Measurements from ENCODE around the gene MARCHF11. TPM values are rescaled to one million over a fixed set of nuclear protein-coding genes. Genes with fewer than 3 reads are reported as not detected.

Gene MARCHF11
- total and polyA plus RNA-seq, 2 donors (not counting 1 experiment from before 2014, with no cell fraction given) = not detected

- Histone ChIP-seq H4K20me1 (ENCODE audit: control insufficient read depth, insufficient read depth, low read length, poor library complexity, severe bottlenecking) (no peaks in the 10 kb centered on the region), H3K27me3 (replicated peaks in 1 of 4; ENCODE audit: control extremely low read depth in 1 of 4, control insufficient read depth in 3 of 4, insufficient read depth in 4 of 4, low read length in 3 of 4) (no peaks in the 10 kb centered on the region), H3K9me3 (ENCODE audit: control extremely low read depth in 1 of 3, control insufficient read depth in 2 of 3, insufficient read depth in 1 of 3, low read length in 2 of 3) (peaks cover 0 to 2% (median 0%) of the 10 kb centered on the region in 3 donors), H3K27ac (ENCODE audit: low read length in 2 of 2) (no peak overlapping the region), H3K4me1 (ENCODE audit: control insufficient read depth in 2 of 2, insufficient read depth in 2 of 2, low read length in 2 of 2) (no peaks in the 10 kb centered on the region), H2AFZ (ENCODE audit: insufficient read depth, low read depth, low read length, poor library complexity, severe bottlenecking) (no peak overlapping the region), H3K79me2 (ENCODE audit: control insufficient read depth, insufficient read depth, low read length) (no peaks in the 10 kb centered on the region), H3K9ac (ENCODE audit: low read length) (no peak overlapping the region), H3K36me3 (replicated peaks in 1 of 2; ENCODE audit: control extremely low read depth in 1 of 2, control insufficient read depth in 1 of 2, extremely low read depth in 1 of 2, insufficient read depth in 2 of 2, low read length in 1 of 2) (no peaks in the 10 kb centered on the region), H3K4me3 (ENCODE audit: control extremely low read depth in 1 of 5, extremely low read depth in 1 of 5, insufficient read depth in 1 of 5, low read depth in 2 of 5, low read length in 4 of 5) (no peak overlapping the region), H3K4me2 (replicated peaks; ENCODE audit: low read depth, low read length, poor library complexity, severe bottlenecking) (no peak overlapping the region)
- intact Hi-C loops (cut with micrococcal nuclease) = no loop called here
- H3K4me3 Mint-ChIP-seq = no peak overlapping the region
- H3K27me3 Mint-ChIP-seq = no peaks in the 10 kb centered on the region
- H3K9me3 Mint-ChIP-seq (ENCODE audit: insufficient read depth) = peaks cover 6% of the 10 kb centered on the region
- DNase-seq = no peak
- TF ChIP-seq EZH2 (IDR thresholded peaks at IDR 0.05; ENCODE audit: borderline replicate concordance, insufficient read depth, low read depth, low read length, poor library complexity, severe bottlenecking) = no peak
- TF ChIP-seq CTCF (IDR thresholded peaks at IDR 0.05) = no peak
- H3K27ac Mint-ChIP-seq = no peak overlapping the region
- ChIA-PET CTCF (no interaction called here), POLR2A (no interaction called here)
- ATAC-seq (ENCODE audit: low read depth) = no peak
- WGBS (ENCODE audit: insufficient coverage) = 82% methylated on average over 2 of the region's 3 CpGs
- H3K4me1 Mint-ChIP-seq = no peaks in the 10 kb centered on the region
Measured at GRCh38 chr5:16120579-16120978, 59.0 kb downstream of the MARCHF11 start.

- no peaks in the 10 kb centered on the region for H3K27me3 ChIP-seq (replicated peaks in 1 of 4; ENCODE audit: control extremely low read depth in 1 of 4, control insufficient read depth in 3 of 4, insufficient read depth in 4 of 4, low read length in 3 of 4)
- intact Hi-C loops (cut with micrococcal nuclease) = no loop called here
- no peak overlapping the region for H3K9ac ChIP-seq (ENCODE audit: low read length)
- no peaks in the 10 kb centered on the region for H3K27me3 Mint-ChIP-seq
- no peaks in the 10 kb centered on the region for H3K36me3 ChIP-seq (replicated peaks in 1 of 2; ENCODE audit: control extremely low read depth in 1 of 2, control insufficient read depth in 1 of 2, extremely low read depth in 1 of 2, insufficient read depth in 2 of 2, low read length in 1 of 2)
- no peak overlapping the region for H2AFZ ChIP-seq (ENCODE audit: insufficient read depth, low read depth, low read length, poor library complexity, severe bottlenecking)
- peaks cover 6% of the 10 kb centered on the region for H3K9me3 Mint-ChIP-seq (ENCODE audit: insufficient read depth)
- H3K27ac Mint-ChIP-seq = no peak overlapping the region
- H3K27ac ChIP-seq (ENCODE audit: low read length in 2 of 2) = no peak overlapping the region
- ChIA-PET CTCF (no interaction called here), POLR2A (no interaction called here)
- no peak overlapping the region for H3K4me3 Mint-ChIP-seq
- ATAC-seq (ENCODE audit: low read depth) (no peak), DNase-seq (no peak)
- WGBS (ENCODE audit: insufficient coverage) = 86% methylated on average over 2 of the region's 4 CpGs
- TF ChIP-seq CTCF (IDR thresholded peaks at IDR 0.05) = no peak
- H3K79me2 ChIP-seq (ENCODE audit: control insufficient read depth, insufficient read depth, low read length) = no peaks in the 10 kb centered on the region
- no peaks in the 10 kb centered on the region for H4K20me1 ChIP-seq (ENCODE audit: control insufficient read depth, insufficient read depth, low read length, poor library complexity, severe bottlenecking)
- H3K4me1 ChIP-seq (ENCODE audit: control insufficient read depth in 2 of 2, insufficient read depth in 2 of 2, low read length in 2 of 2) = no peaks in the 10 kb centered on the region
- peaks cover 0 to 2% (median 0%) of the 10 kb centered on the region in 3 donors for H3K9me3 ChIP-seq (ENCODE audit: control extremely low read depth in 1 of 3, control insufficient read depth in 2 of 3, insufficient read depth in 1 of 3, low read length in 2 of 3)
- no peak overlapping the region for H3K4me3 ChIP-seq (ENCODE audit: control extremely low read depth in 1 of 5, extremely low read depth in 1 of 5, insufficient read depth in 1 of 5, low read depth in 2 of 5, low read length in 4 of 5)
- no peak overlapping the region for H3K4me2 ChIP-seq (replicated peaks; ENCODE audit: low read depth, low read length, poor library complexity, severe bottlenecking)
- H3K4me1 Mint-ChIP-seq = no peaks in the 10 kb centered on the region
Measured at GRCh38 chr5:16119790-16120189, 59.8 kb downstream of the MARCHF11 start.
